ENCODE measurements around the gene CCDC69. TPM values are rescaled to one million over a fixed set of nuclear protein-coding genes. Genes with fewer than 3 reads are reported as not detected.

CCDC69 gene
- total and polyA plus RNA-seq, 10 of the 15 experiments (the other 5 are each of a cell fraction or from before 2014, with no cell fraction given), result 13.5 to 106 (median 70.1) TPM

- no peak for TF ChIP-seq ETV6 (conservative IDR thresholded peaks at IDR 0.05 in 1 of 2, IDR thresholded peaks at IDR 0.05 in 1 of 2; ENCODE audit: borderline replicate concordance in 1 of 2, low read depth in 1 of 2)
- TF ChIP-seq STAT1 (conservative IDR thresholded peaks at IDR 0.05), result no peak
- TF ChIP-seq CBX5 (IDR thresholded peaks at IDR 0.05; ENCODE audit: low read depth), result no peak
- no peak for TF ChIP-seq CEBPB (IDR thresholded peaks at IDR 0.05; ENCODE audit: borderline replicate concordance in 1 of 2, low read depth in 2 of 2, low read length in 2 of 2)
- no peak for TF ChIP-seq IRF3 (IDR thresholded peaks at IDR 0.05)
- no peak for TF ChIP-seq CHD2 (IDR thresholded peaks at IDR 0.05; ENCODE audit: borderline replicate concordance, low read depth, low read length)
- no peak for TF ChIP-seq YY1 (IDR thresholded peaks at IDR 0.05; ENCODE audit: low read depth, low read length)
- TF ChIP-seq SREBF2 (IDR thresholded peaks at IDR 0.05; ENCODE audit: low read length), result no peak
- no peak for TF ChIP-seq BMI1 (IDR thresholded peaks at IDR 0.05; ENCODE audit: borderline replicate concordance)
- no peak for TF ChIP-seq MLLT1 (IDR thresholded peaks at IDR 0.05)
Observed at GRCh38 chr5:151225475-151225874, 1.6 kb upstream of the CCDC69 start (continued).

- Histone ChIP-seq H3K9me3 (replicated peaks; ENCODE audit: control insufficient read depth, insufficient read depth, low read length) (no peaks in the 10 kb centered on the region), H3K4me2 (ENCODE audit: control insufficient read depth, insufficient read depth) (no peak overlapping the region), H3K36me3 (ENCODE audit: control insufficient read depth in 2 of 2, insufficient read depth in 2 of 2, low read length in 1 of 2) (peaks cover 0 to 2% of the 10 kb centered on the region in 2 experiments; a peak in 1 of 4 replicates), H3K27me3 (replicated peaks in 1 of 2; ENCODE audit: control insufficient read depth in 2 of 2, insufficient read depth in 2 of 2, low read length in 1 of 2) (no peaks in the 10 kb centered on the region), H3K79me2 (ENCODE audit: control insufficient read depth, insufficient read depth, low read length) (peaks cover 42% of the 10 kb centered on the region), H3K4me3 (no peak overlapping the region), H3K9ac (ENCODE audit: control insufficient read depth, insufficient read depth, low read length) (no peak overlapping the region), H3K4me1 (ENCODE audit: control insufficient read depth, insufficient read depth, low read length) (peaks cover 22% of the 10 kb centered on the region), H2AFZ (ENCODE audit: control insufficient read depth, low read depth, low read length) (no peak overlapping the region), H4K20me1 (ENCODE audit: control insufficient read depth, insufficient read depth) (no peaks in the 10 kb centered on the region), H3K27ac (ENCODE audit: control insufficient read depth, insufficient read depth) (no peak overlapping the region)
- no peak for ATAC-seq
- ChIA-PET POLR2A (interaction anchor here (0.6 to 17.1 kb wide), 7 partner anchors 12 to 139 kb away, joined by 5 to 290 read pairs (median 6); partner anchors contain the start of gene GM2A), SMC1A (ENCODE audit: uncharacterized antibody, unreplicated experiment) (interaction anchor here (0.9 to 18.6 kb wide), 4 partner anchors 13 to 77 kb away, joined by 3 to 325 read pairs (median 115); partner anchors contain the start of gene GM2A), CTCF (interaction anchor here (0.7 to 4.5 kb wide), 4 partner anchors 9 to 28 kb away, joined by 4 to 55 read pairs (median 15); partner anchors contain the start of gene GM2A), RAD21 (ENCODE audit: unreplicated experiment) (interaction anchor here (0.6 to 7.8 kb wide), 6 partner anchors 9 to 661 kb away, joined by 3 to 117 read pairs (median 26); partner anchors contain the start of gene GM2A)
- intact Hi-C loops (cut with micrococcal nuclease; ENCODE audit: unreplicated experiment), result no loop called here
- in situ Hi-C loops (cut with MboI), result no loop called here
- 98% methylated on average over 4 of the region's 4 CpGs for WGBS (ENCODE audit: insufficient coverage, insufficient replicate concordance, low lambda C conversion rate, missing lambda C conversion rate)
- no TSS peak for BruUV-seq (replicated peaks)
- no peak for DNase-seq (ENCODE audit: low read depth, low spot score)
- FAIRE-seq, result no peak
- no peak for TF ChIP-seq IKZF1 (conservative IDR thresholded peaks at IDR 0.05)
- TF ChIP-seq NFIC (IDR thresholded peaks at IDR 0.05; ENCODE audit: low read depth, low read length), result no peak
- no peak for TF ChIP-seq POU2F2 (IDR thresholded peaks at IDR 0.05; ENCODE audit: borderline replicate concordance, low read depth, low read length)
- TF ChIP-seq ZBTB33 (IDR thresholded peaks at IDR 0.05), result no peak
- no peak for TF ChIP-seq SRF (IDR thresholded peaks at IDR 0.05; ENCODE audit: low read depth in 2 of 2, low read length in 2 of 2)
- TF ChIP-seq TCF3 (IDR thresholded peaks at IDR 0.05; ENCODE audit: borderline replicate concordance, insufficient read depth, low read depth, low read length), result no peak
- no peak for TF ChIP-seq SUPT20H (IDR thresholded peaks at IDR 0.05; ENCODE audit: borderline replicate concordance, control insufficient read depth, low read depth, low read length)
- no peak for TF ChIP-seq GABPA (IDR thresholded peaks at IDR 0.05; ENCODE audit: low read depth)
- no peak for TF ChIP-seq GATAD2B (conservative IDR thresholded peaks at IDR 0.05; ENCODE audit: low read depth)
- no peak for TF ChIP-seq CEBPB (IDR thresholded peaks at IDR 0.05; ENCODE audit: borderline replicate concordance in 1 of 2, low read depth in 2 of 2, low read length in 2 of 2)
- no peak for TF ChIP-seq RFX5 (IDR thresholded peaks at IDR 0.05; ENCODE audit: low read depth, low read length)
Observed at GRCh38 chr5:151225071-151225470, 1.2 kb upstream of the CCDC69 start.

All from GM12878 (cell line).